ENCODE data around the gene HTRA3. TPM values are rescaled to one million over a fixed set of nuclear protein-coding genes. Genes with fewer than 3 reads are reported as not detected.

Gene HTRA3
- total and polyA plus RNA-seq, 2 of the 8 experiments (the other 6 are each of a cell fraction or from before 2014, with no cell fraction given), result 3.2 to 5.8 TPM

DNA sequence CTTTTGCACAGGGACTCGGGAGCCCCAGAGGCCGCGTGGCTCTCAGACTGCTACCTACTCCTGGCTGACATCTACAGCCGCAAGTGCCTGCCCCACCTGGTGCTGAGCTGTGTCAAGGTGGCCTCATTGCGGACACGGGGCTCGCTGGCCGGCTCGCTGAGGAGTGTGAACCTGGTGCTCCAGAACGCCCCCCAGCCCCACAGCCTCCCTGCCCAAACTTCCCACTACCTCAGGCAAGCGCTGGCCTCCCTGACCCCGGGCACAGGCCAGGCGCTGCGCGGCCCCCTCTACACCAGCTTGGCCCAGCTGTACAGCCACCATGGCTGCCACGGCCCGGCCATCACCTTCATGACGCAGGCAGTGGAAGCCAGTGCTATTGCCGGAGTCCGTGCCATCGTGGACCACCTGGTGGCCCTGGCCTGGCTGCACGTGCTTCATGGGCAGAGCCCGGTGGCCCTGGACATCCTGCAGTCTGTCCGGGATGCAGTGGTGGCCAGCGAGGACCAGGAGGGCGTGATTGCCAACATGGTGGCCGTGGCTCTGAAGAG lies 41.7 kb upstream of the HTRA3 start (continued):
- TF ChIP-seq, protein P1, sequence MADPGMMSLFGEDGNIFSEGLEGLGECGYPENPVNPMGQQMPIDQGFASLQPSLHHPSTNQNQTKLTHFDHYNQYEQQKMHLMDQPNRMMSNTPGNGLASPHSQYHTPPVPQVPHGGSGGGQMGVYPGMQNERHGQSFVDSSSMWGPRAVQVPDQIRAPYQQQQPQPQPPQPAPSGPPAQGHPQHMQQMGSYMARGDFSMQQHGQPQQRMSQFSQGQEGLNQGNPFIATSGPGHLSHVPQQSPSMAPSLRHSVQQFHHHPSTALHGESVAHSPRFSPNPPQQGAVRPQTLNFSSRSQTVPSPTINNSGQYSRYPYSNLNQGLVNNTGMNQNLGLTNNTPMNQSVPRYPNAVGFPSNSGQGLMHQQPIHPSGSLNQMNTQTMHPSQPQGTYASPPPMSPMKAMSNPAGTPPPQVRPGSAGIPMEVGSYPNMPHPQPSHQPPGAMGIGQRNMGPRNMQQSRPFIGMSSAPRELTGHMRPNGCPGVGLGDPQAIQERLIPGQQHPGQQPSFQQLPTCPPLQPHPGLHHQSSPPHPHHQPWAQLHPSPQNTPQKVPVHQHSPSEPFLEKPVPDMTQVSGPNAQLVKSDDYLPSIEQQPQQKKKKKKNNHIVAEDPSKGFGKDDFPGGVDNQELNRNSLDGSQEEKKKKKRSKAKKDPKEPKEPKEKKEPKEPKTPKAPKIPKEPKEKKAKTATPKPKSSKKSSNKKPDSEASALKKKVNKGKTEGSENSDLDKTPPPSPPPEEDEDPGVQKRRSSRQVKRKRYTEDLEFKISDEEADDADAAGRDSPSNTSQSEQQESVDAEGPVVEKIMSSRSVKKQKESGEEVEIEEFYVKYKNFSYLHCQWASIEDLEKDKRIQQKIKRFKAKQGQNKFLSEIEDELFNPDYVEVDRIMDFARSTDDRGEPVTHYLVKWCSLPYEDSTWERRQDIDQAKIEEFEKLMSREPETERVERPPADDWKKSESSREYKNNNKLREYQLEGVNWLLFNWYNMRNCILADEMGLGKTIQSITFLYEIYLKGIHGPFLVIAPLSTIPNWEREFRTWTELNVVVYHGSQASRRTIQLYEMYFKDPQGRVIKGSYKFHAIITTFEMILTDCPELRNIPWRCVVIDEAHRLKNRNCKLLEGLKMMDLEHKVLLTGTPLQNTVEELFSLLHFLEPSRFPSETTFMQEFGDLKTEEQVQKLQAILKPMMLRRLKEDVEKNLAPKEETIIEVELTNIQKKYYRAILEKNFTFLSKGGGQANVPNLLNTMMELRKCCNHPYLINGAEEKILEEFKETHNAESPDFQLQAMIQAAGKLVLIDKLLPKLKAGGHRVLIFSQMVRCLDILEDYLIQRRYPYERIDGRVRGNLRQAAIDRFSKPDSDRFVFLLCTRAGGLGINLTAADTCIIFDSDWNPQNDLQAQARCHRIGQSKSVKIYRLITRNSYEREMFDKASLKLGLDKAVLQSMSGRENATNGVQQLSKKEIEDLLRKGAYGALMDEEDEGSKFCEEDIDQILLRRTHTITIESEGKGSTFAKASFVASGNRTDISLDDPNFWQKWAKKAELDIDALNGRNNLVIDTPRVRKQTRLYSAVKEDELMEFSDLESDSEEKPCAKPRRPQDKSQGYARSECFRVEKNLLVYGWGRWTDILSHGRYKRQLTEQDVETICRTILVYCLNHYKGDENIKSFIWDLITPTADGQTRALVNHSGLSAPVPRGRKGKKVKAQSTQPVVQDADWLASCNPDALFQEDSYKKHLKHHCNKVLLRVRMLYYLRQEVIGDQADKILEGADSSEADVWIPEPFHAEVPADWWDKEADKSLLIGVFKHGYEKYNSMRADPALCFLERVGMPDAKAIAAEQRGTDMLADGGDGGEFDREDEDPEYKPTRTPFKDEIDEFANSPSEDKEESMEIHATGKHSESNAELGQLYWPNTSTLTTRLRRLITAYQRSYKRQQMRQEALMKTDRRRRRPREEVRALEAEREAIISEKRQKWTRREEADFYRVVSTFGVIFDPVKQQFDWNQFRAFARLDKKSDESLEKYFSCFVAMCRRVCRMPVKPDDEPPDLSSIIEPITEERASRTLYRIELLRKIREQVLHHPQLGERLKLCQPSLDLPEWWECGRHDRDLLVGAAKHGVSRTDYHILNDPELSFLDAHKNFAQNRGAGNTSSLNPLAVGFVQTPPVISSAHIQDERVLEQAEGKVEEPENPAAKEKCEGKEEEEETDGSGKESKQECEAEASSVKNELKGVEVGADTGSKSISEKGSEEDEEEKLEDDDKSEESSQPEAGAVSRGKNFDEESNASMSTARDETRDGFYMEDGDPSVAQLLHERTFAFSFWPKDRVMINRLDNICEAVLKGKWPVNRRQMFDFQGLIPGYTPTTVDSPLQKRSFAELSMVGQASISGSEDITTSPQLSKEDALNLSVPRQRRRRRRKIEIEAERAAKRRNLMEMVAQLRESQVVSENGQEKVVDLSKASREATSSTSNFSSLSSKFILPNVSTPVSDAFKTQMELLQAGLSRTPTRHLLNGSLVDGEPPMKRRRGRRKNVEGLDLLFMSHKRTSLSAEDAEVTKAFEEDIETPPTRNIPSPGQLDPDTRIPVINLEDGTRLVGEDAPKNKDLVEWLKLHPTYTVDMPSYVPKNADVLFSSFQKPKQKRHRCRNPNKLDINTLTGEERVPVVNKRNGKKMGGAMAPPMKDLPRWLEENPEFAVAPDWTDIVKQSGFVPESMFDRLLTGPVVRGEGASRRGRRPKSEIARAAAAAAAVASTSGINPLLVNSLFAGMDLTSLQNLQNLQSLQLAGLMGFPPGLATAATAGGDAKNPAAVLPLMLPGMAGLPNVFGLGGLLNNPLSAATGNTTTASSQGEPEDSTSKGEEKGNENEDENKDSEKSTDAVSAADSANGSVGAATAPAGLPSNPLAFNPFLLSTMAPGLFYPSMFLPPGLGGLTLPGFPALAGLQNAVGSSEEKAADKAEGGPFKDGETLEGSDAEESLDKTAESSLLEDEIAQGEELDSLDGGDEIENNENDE (IDR thresholded peaks at IDR 0.05; ENCODE audit: insufficient replicate concordance, low read length), result no peak
- TF ChIP-seq, protein P2, sequence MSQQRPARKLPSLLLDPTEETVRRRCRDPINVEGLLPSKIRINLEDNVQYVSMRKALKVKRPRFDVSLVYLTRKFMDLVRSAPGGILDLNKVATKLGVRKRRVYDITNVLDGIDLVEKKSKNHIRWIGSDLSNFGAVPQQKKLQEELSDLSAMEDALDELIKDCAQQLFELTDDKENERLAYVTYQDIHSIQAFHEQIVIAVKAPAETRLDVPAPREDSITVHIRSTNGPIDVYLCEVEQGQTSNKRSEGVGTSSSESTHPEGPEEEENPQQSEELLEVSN (IDR thresholded peaks at IDR 0.05), result no peak
- TF ChIP-seq JUN (IDR thresholded peaks at IDR 0.05; ENCODE audit: low read depth, low read length) (no peak), SP2 (IDR thresholded peaks at IDR 0.05; ENCODE audit: low read length) (no peak), RBBP5 (IDR thresholded peaks at IDR 0.05; ENCODE audit: borderline replicate concordance, low read depth, low read length) (no peak)

Data from H1 (cell line).